ENCODE results near the gene DIP2C. TPM values are rescaled to one million over a fixed set of nuclear protein-coding genes. Genes with fewer than 3 reads are reported as not detected.
"Not testable (repeated sequence)": the region's sequence is repeated elsewhere in the genome, so short reads cannot be mapped to it uniquely, and the experiment has no call there.

DIP2C gene
- total RNA-seq, 2 experiments from 2014 or later: 0.85 to 0.95 TPM

GRCh38 chr10:452512-453426 is 236.7 kb downstream of the DIP2C start:
- TF ChIP-seq CTCF (IDR thresholded peaks at IDR 0.05): no peak
- DNase-seq (no peak), ATAC-seq (no peak)
- intact Hi-C loops (cut with micrococcal nuclease): loop anchor here (10.0 kb wide), 1 partner anchor 118 kb away; no protein-coding TSS in a partner anchor
- Mint-ChIP-seq H3K27me3 (no peaks in the 10 kb centered on the region), H3K4me1 (ENCODE audit: low read depth) (peaks cover 52% of the 10 kb centered on the region), H3K27ac (no peak overlapping the region), H3K36me3 (ENCODE audit: low read depth) (no peaks in the 10 kb centered on the region), H3K9me3 (no peaks in the 10 kb centered on the region), H3K4me3 (no peak overlapping the region)
- ChIA-PET POLR2A (no interaction called here), CTCF (no interaction called here)

GRCh38 chr10:451856-452255 is 237.6 kb downstream of the DIP2C start:
- no peaks in the 10 kb centered on the region for H3K9me3 Mint-ChIP-seq
- ChIA-PET POLR2A (no interaction called here), CTCF (no interaction called here)
- H3K36me3 Mint-ChIP-seq (ENCODE audit: low read depth): no peaks in the 10 kb centered on the region
- H3K27ac Mint-ChIP-seq: no peak overlapping the region
- no peak for DNase-seq
- H3K4me3 Mint-ChIP-seq: no peak overlapping the region
- intact Hi-C loops (cut with micrococcal nuclease): loop anchor here (10.0 kb wide), 1 partner anchor 117 kb away; no protein-coding TSS in a partner anchor
- no peak for TF ChIP-seq CTCF (IDR thresholded peaks at IDR 0.05)
- no peaks in the 10 kb centered on the region for H3K27me3 Mint-ChIP-seq
- ATAC-seq: no peak
- peaks cover 52% of the 10 kb centered on the region for H3K4me1 Mint-ChIP-seq (ENCODE audit: low read depth)

- no peak for TF ChIP-seq CTCF (IDR thresholded peaks at IDR 0.05)
- DNase-seq (peak; percentile 83), ATAC-seq (peak; percentile 95)
- H3K9me3 Mint-ChIP-seq: no peaks in the 10 kb centered on the region
- H3K27ac Mint-ChIP-seq: peak overlapping the region; percentile 56
- ChIA-PET POLR2A (interaction anchor here (0.6 to 1.2 kb wide), 2 partner anchors 9 to 317 kb away, joined by 3 read pairs; no protein-coding TSS in a partner anchor), CTCF (interaction anchor here (1.3 kb wide), 1 partner anchor 9 kb away, joined by 4 read pairs; no protein-coding TSS in a partner anchor)
- H3K27me3 Mint-ChIP-seq: no peaks in the 10 kb centered on the region
- H3K4me1 Mint-ChIP-seq (ENCODE audit: low read depth): peaks cover 50% of the 10 kb centered on the region
- H3K36me3 Mint-ChIP-seq (ENCODE audit: low read depth): no peaks in the 10 kb centered on the region
- H3K4me3 Mint-ChIP-seq: peak overlapping the region; percentile 66
- intact Hi-C loops (cut with micrococcal nuclease): loop anchor here (10.0 kb wide), 1 partner anchor 116 kb away; no protein-coding TSS in a partner anchor
Measured at GRCh38 chr10:451021-451471, 238.4 kb downstream of the DIP2C start.

GRCh38 chr10:450463-450862 is 239.0 kb downstream of the DIP2C start:
- no peak for DNase-seq
- ATAC-seq: no peak

GRCh38 chr10:449331-449730 is 240.1 kb downstream of the DIP2C start:
- H3K27me3 Mint-ChIP-seq; ATAC-seq; intact Hi-C loops (cut with micrococcal nuclease); H3K27ac Mint-ChIP-seq; POLR2A ChIA-PET; H3K4me3 Mint-ChIP-seq; CTCF ChIA-PET; H3K36me3 Mint-ChIP-seq (ENCODE audit: low read depth); DNase-seq; H3K9me3 Mint-ChIP-seq: not testable (repeated sequence)
- H3K4me1 Mint-ChIP-seq (ENCODE audit: low read depth): peaks cover 42% of the 10 kb centered on the region

More at GRCh38 chr10:450463-450862, 239.0 kb downstream of the DIP2C start:
- H3K36me3 Mint-ChIP-seq (ENCODE audit: low read depth): no peaks in the 10 kb centered on the region
- no peaks in the 10 kb centered on the region for H3K27me3 Mint-ChIP-seq
- H3K4me3 Mint-ChIP-seq: peak overlapping the region; percentile 66
- no peak for TF ChIP-seq CTCF (IDR thresholded peaks at IDR 0.05)
- H3K27ac Mint-ChIP-seq: no peak overlapping the region
- ChIA-PET CTCF (interaction anchor here (1.3 kb wide), 1 partner anchor 10 kb away, joined by 4 read pairs; no protein-coding TSS in a partner anchor), POLR2A (interaction anchor here (0.6 to 1.2 kb wide), 2 partner anchors 9 to 317 kb away, joined by 3 read pairs; no protein-coding TSS in a partner anchor)
- H3K4me1 Mint-ChIP-seq (ENCODE audit: low read depth): peaks cover 50% of the 10 kb centered on the region
- no peaks in the 10 kb centered on the region for H3K9me3 Mint-ChIP-seq
- intact Hi-C loops (cut with micrococcal nuclease): loop anchor here (10.0 kb wide), 1 partner anchor 116 kb away; no protein-coding TSS in a partner anchor
